Measurements from ENCODE around the gene PADI2.
"Not testable (repeated sequence)": the region's sequence is repeated elsewhere in the genome, so short reads cannot be mapped to it uniquely, and the experiment has no call there.

The PADI2 gene

DNA sequence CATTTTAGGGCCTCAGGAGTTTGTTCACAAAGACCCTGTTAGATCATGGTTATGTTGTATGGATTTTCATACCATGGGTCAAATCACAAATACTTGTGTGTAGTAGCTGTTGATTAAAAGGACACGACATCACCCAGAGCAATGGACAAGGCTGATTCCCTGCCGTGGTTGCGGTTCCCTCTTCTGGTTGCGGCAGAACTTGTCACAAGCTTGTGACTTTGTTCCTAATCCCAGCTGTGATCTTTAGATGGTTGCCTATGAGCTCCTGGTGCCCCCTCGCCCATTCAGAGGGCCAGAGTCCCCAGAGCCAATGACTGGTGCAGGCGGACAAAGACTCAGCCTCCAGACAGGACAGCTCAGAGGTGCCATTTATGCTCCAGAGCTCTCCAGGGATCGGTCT, 53.6 kb downstream of the PADI2 start:
- DNase-seq (ENCODE audit: low read depth): no peak

DNA sequence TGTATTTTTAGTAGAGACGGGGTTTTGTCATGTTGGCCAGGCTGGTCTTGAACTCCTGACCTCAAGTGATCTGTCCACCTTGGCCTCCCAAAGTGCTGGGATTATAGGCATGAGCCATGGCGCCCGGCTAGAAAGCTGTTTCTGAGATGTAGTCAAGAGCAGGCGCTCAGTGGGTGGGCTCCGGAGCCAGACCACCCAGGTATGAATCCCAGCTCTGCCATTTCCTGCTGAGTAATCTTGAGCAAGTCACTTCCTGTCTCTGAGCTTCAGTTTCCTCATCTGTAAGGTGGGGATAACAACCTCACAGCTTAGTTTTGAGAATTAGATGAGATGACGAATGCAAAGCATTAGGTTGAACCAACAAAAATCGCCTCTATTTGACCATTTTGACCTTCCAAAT, 56.5 kb downstream of the PADI2 start:
- H3K4me3 ChIP-seq (ENCODE audit: low read length): not testable (repeated sequence)
- peak; percentile 25 for DNase-seq (ENCODE audit: low read depth)

More for the DNA sequence above, 53.6 kb downstream of the PADI2 start:
- TF ChIP-seq, protein P1, sequence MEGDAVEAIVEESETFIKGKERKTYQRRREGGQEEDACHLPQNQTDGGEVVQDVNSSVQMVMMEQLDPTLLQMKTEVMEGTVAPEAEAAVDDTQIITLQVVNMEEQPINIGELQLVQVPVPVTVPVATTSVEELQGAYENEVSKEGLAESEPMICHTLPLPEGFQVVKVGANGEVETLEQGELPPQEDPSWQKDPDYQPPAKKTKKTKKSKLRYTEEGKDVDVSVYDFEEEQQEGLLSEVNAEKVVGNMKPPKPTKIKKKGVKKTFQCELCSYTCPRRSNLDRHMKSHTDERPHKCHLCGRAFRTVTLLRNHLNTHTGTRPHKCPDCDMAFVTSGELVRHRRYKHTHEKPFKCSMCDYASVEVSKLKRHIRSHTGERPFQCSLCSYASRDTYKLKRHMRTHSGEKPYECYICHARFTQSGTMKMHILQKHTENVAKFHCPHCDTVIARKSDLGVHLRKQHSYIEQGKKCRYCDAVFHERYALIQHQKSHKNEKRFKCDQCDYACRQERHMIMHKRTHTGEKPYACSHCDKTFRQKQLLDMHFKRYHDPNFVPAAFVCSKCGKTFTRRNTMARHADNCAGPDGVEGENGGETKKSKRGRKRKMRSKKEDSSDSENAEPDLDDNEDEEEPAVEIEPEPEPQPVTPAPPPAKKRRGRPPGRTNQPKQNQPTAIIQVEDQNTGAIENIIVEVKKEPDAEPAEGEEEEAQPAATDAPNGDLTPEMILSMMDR (IDR thresholded peaks at IDR 0.05; ENCODE audit: insufficient read depth, low read depth, low read length, missing control alignments): no peak
- H3K4me3 ChIP-seq (ENCODE audit: low read length): no peak overlapping the region

DNA sequence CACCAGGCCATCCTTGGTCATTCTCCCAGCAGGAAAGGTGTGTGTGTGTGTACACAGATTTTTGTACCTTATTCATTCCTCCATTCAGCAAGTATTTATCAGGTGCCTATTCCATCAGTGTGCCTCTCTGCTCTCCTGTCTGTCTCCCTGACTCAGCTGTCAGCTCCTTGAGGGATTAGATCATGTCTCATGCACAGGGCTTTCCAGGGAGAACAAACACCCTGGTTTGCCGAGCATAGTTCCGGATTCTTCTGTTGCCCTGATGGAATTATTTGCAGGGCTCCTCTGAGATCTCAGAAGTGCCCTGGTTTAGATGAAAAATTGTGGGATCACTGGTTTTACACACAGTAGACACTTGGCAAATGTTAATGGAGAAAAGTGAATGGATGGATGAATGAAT, 57.4 kb downstream of the PADI2 start:
- TF ChIP-seq, protein P1 (IDR thresholded peaks at IDR 0.05; ENCODE audit: insufficient read depth, low read depth, low read length, missing control alignments): no peak
- no peak overlapping the region for H3K4me3 ChIP-seq (ENCODE audit: low read length)
- DNase-seq (ENCODE audit: low read depth): peak; percentile 64

DNA sequence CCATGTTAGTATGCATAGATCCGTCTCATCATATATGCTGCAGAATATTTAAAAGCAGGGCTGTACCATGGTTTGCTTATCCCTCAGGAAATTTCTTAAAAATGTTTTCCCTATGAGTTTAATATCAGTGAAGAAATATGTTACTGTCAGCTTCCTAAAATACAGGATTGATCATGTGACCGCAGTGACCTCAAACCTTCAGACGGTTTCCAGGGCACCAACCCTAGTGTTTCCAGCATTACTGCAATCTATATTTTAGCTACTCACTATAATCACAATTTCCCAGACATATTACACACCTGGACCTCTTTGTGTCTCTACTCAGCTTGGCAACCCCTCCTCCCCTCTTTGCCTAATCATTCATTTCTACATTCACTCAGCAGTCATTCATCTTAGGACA, 57.8 kb downstream of the PADI2 start:
- no peak overlapping the region for H3K4me3 ChIP-seq (ENCODE audit: low read length)
- no peak for DNase-seq (ENCODE audit: low read depth)

DNA sequence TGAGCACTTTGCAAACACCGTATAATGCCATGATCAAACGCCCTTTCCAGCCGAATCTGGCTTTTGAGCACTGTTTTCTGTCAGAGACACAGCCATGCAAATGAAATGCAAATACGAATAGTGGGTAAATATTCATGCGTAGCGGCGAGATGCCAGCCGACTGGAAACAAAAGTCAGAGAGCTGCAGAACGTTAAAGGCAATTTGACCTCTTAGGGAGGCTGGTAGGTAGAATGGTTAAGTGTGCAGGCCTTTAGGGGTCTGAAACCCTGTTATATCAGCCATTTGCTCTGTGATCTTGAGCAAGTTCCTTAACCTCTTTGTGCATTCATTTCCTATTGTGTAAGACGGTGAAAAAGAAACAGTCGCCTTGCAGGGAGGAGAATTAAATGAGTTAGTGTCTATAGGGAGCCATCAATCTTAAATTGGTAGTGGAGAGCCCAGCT, 58.9 kb downstream of the PADI2 start:
- no peak overlapping the region for H3K4me3 ChIP-seq (ENCODE audit: low read length)
- TF ChIP-seq, protein P1 (IDR thresholded peaks at IDR 0.05; ENCODE audit: insufficient read depth, low read depth, low read length, missing control alignments): no peak
- no peak for DNase-seq (ENCODE audit: low read depth)

More for the DNA sequence above, 57.8 kb downstream of the PADI2 start:
- TF ChIP-seq, protein P1 (IDR thresholded peaks at IDR 0.05; ENCODE audit: insufficient read depth, low read depth, low read length, missing control alignments): no peak

DNA sequence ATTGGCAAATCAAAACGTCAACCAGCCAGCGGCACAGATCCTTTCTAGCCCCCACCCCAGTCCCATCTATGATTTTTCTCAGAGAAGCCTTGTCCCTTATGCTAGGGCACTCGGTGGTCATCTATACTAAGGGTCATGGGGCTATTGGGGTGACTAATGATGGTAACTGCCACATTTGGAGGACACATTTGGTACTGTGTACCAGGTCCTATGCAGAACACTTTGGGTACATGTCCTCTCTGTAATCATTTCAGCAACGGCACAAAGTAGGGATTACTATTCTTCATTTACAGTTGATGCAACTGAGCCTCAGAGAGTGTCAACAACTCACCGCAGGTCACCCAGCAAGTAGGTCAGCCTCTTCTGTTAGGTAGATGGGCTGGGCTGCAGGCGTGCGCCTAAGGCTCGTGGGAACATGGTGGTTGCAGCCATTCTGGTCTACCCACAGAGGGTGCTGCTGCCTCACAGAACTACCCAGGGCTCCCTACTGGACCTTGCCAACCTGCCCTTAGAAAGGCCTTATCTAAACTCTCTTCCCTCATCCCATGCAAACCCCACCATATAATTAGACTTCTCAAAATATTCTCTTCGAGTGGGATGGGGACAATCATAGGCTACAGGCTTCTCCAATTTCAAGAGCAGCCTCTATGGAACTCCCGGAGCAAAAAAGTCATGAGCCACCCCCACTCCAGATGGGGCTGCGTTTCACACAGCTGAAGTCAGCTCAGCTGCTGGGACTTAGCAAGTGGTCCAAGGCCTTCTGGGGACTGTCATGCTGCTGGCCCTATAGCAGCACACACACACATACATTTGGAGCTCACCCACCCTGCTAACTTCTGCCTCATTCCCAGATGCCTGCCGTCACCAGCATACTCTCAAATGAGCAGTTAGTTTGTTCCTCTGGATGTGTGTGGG, 59.6 kb downstream of the PADI2 start:
- DNase-seq (ENCODE audit: low read depth): peak; percentile 85

DNA sequence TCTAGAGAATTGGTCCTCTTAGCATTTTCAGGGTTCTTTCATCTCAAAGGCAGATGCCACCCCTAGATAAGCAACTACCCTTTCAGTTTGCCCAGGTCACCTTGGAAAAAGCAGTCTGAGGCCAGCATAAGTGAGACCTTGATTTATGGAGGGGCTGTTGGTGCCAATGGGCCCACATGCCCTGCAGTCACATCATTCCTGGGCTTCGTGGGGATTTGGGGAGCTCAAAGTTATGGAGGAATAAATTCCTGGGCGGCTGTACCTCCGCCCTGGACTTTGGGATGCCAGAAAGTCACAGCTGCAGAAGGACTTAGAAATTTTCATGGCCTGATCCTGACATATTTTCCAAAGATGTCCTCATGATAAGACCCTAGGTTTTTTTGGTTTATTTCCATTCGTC, 62.7 kb downstream of the PADI2 start:
- TF ChIP-seq, protein P1 (IDR thresholded peaks at IDR 0.05; ENCODE audit: insufficient read depth, low read depth, low read length, missing control alignments): no peak
- no peak overlapping the region for H3K4me3 ChIP-seq (ENCODE audit: low read length)
- DNase-seq (ENCODE audit: low read depth): no peak

More for the DNA sequence above, 59.6 kb downstream of the PADI2 start:
- TF ChIP-seq, protein P1 (IDR thresholded peaks at IDR 0.05; ENCODE audit: insufficient read depth, low read depth, low read length, missing control alignments): peak; percentile 90
- H3K4me3 ChIP-seq (ENCODE audit: low read length): no peak overlapping the region
